Left ventricle myocardium superior (tissue), 1 donor: ENCODE measurements around the gene SDS. TPM values are rescaled to one million over a fixed set of nuclear protein-coding genes. Genes with fewer than 3 reads are reported as not detected.

Experiments
- ATAC-seq: fragments of 200-7000 bp; cut with Tn5 transposase; one replicate; pipeline ENCODE4 v1.9.1; 2020; ENCODE audit warnings: mild to moderate bottlenecking, moderate library complexity
- DNase-seq: peaks from one replicate; pipeline ENCODE4 v3.0.0-alpha.2; 2020
- intact Hi-C: fragments of 100-400 bp; cut with micrococcal nuclease; formaldehyde crosslinking; loops from one replicate; pipeline ENCODE4 v1.11.0; 2022
- long read RNA-seq: library from polyadenylated mRNA; unstranded; transcript quantifications from one replicate; pipeline ENCODE4 v2.0.0, GENCODE V29; 2021
- total RNA-seq: library from RNA; stranded (reverse); fragmentation: NEBNext Ultra II Directional; extraction: Animal tissue kit (Norgen Biotek cat#: 25700); gene quantifications from one replicate; pipeline ENCODE4 v1.2.1, GENCODE V29; 2021
- donor health status: DM: no; HTN: yes; CAD: no; lungs with severe emphysema.

Gene SDS, protein sequence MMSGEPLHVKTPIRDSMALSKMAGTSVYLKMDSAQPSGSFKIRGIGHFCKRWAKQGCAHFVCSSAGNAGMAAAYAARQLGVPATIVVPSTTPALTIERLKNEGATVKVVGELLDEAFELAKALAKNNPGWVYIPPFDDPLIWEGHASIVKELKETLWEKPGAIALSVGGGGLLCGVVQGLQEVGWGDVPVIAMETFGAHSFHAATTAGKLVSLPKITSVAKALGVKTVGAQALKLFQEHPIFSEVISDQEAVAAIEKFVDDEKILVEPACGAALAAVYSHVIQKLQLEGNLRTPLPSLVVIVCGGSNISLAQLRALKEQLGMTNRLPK
- total RNA-seq: not detected
- long read RNA-seq: 0 reads

GRCh38 chr12:113403435-113404415 lies at the start of gene SDS:
SDS (minus strand) TSS chr12:113403887; CDS start chr12:113399708, 4,179 bp downstream.
- peak; percentile 67 for DNase-seq
- ATAC-seq: peak; percentile 84
- intact Hi-C loops: no loop called here

DNA sequence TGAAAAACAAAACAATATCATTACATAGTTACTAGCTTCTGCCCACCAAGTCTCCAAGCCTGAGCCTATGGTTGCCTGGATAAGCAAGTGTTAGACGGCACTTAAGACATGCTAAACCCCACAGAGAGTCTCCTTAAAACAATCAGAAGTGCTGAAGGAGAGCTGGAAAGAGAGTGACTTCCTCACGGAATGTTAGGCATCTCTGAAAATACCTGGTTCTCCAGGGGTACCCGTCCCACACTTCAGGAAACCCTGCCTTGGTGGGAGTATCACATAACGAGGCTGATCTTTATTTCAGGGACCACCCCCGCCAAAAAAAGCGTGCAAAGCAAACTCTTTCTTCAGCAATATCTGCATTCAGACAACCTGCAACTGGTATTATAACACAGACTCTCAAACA lies 49.6 kb upstream of the SDS start:
- intact Hi-C loops: no loop called here
- ATAC-seq (no peak), DNase-seq (no peak)

GRCh38 chr12:113452458-113452857 lies 48.8 kb upstream of the SDS start:
- intact Hi-C loops: no loop called here
- ATAC-seq (no peak), DNase-seq (no peak)

DNA sequence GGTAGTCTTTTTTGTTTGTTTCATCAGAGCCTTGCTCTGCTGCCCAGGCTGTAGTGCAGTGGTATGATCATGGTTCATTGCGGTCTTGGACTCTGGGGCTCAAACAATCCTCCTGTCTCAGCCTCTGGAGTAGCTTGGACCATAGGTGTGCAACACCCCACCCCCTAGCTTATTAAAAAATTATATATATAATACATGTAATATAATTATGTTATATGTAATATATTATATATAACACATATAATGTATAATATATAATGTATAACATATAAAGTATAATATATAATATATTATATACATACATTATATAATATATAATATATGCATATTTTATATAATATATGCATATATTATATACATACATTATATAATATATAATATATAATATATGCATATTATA lies 46.2 kb upstream of the SDS start:
- intact Hi-C loops: no loop called here
- ATAC-seq (no peak), DNase-seq (no peak)

- intact Hi-C loops: no loop called here
- ATAC-seq: no peak
- no peak for DNase-seq
Observed at GRCh38 chr12:113449299-113449698, 45.6 kb upstream of the SDS start.

DNA sequence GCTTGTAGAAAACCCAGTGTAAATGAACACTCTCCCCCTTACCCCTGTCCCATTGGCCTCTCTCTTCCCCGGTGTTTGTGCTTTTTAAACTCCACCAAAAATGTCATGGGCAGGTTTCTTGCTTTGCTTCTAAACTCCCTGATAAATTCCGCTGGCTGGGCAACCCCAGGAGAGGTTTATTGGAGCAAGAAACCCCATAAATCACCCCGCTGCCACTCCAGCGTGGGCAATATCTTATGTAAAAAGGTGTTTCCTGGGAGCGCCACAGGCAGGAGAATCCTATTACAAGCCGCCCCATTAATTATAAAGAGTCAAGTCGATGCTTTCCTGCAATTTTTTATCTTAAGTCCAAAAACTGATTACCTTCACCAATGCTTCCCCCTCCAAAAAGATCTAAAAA lies 45.2 kb upstream of the SDS start:
- ATAC-seq (no peak), DNase-seq (no peak)
- intact Hi-C loops: no loop called here

- ATAC-seq: no peak
- intact Hi-C loops: no loop called here
Observed at GRCh38 chr12:113445544-113446171, 42.0 kb upstream of the SDS start.

DNA sequence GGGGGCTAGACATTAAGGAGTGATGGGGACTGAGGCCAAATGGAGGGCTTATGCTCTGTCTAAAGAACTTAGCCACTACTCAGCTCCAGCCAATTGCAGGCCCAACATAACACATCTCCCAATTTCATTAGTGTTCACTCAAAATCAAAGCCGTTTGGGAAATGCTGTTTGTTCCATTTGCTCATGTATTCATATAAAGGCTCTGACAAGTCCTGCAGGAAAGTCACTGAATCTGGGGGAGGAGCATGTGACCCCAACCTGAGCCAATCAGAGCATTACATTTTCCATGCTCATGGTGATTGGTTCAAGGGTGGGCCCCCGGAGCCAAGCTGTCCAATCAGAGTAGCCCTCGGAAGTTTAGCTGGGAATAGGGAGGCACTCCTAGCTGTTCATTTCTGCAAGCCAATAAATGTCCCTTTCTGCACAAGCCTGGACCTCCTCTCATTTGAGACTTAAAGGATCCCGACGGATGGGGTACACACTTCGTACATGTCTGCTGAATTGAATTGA lies 39.4 kb upstream of the SDS start:
- intact Hi-C loops: no loop called here
- no peak for ATAC-seq

More at GRCh38 chr12:113445544-113446171, 42.0 kb upstream of the SDS start:
- no peak for DNase-seq

GRCh38 chr12:113440947-113441782 lies 37.5 kb upstream of the SDS start:
- intact Hi-C loops: no loop called here

More for the DNA sequence above, 39.4 kb upstream of the SDS start:
- DNase-seq: no peak

GRCh38 chr12:113440336-113440735 lies 36.6 kb upstream of the SDS start:
- intact Hi-C loops: no loop called here
- DNase-seq (no peak), ATAC-seq (no peak)

More at GRCh38 chr12:113440947-113441782, 37.5 kb upstream of the SDS start:
- DNase-seq: no peak
- no peak for ATAC-seq

DNA sequence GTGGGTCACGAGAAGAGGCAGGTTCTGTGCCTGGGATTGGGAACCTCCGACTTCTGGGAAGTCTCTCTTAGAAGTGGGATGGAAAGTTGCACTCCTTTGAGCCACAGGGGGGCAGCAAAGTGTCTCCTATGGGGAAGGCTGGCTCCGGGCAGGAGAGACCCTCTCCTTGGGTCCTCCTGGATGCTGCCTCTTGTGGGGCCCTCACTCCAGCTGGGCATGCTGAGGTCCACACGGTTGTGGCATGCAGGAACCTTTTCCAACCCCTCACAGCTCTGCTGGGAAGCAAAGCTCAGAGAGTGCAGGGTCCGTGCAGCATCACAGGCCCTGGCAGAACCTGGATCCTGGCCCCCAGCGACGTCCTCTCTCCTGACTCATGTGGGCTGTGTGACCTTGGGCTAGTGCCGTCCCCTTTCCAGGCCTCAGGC lies 35.9 kb upstream of the SDS start:
- peak; percentile 47 for DNase-seq
- ATAC-seq: peak; percentile 47
- intact Hi-C loops: no loop called here

- ATAC-seq (no peak), DNase-seq (no peak)
- intact Hi-C loops: no loop called here
Observed at GRCh38 chr12:113439301-113439597, 35.6 kb upstream of the SDS start.

- ATAC-seq (no peak), DNase-seq (no peak)
- intact Hi-C loops: no loop called here
Observed at GRCh38 chr12:113438523-113439300, 35.0 kb upstream of the SDS start.

DNA sequence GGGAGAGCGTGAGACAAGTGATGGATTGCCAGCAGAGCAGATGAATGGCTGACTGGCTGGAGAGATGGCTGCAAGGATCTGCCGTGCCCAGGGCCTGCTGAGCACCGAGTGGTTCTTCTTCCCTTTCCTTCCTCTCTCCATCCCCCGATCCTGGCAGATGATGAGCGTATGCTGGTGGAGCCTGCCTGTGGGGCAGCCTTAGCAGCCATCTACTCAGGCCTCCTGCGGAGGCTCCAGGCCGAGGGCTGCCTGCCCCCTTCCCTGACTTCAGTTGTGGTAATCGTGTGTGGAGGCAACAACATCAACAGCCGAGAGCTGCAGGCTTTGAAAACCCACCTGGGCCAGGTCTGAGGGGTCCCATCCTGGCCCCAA lies 34.0 kb upstream of the SDS start:
- intact Hi-C loops: no loop called here
- no peak for ATAC-seq

DNA sequence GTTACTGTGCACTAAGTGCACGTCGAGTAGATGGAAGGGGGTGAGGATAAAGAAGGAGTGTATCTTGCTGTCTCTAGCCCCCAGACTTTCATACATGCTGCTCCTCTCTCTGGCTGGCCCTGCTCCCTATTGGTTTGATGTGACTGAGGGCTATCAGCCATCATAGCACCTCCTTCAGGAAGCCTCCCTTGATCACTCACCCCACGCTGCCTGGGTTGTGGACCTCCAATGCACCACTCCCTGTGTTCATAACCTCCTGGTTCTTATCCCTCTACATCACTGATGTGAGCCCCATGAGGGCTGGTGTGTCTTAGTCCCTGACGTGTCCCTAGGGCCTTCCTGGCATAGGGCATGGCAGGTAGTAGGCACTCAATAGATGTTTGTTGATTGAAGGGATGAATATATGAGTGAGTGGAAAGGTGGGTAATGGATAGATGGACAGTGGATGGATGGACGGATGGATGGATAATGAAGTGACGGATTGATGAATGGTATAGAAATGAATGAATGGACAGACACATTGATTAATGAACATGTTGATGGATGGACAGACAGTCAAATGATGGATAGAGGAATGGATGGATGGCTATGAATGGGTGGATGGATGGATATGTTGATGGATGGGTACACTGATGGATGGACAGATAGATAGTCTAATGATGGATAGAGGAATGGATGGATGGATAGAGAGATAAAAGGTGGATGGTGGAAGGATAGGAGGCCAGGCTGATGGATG lies 33.5 kb upstream of the SDS start:
- ATAC-seq (no peak), DNase-seq (no peak)
- intact Hi-C loops: no loop called here

More for the DNA sequence above, 34.0 kb upstream of the SDS start:
- no peak for DNase-seq

DNA sequence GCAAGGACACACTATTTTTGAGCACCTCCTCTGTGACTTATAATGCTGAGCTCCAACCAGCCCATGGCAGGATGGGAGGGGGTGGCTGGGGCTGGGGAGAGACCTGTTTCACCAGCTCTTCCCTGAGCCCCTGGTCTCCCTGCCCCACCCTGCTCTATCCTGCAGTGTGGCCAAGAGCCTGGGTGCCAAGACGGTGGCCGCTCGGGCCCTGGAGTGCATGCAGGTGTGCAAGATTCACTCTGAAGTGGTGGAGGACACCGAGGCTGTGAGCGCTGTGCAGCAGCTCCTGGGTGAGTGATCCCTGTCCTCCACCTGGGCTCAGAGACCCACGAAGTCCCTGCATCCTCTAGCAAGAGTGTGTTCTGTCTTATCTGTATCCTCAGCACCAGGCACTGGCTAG lies 32.9 kb upstream of the SDS start:
- ATAC-seq (no peak), DNase-seq (no peak)
- intact Hi-C loops: no loop called here

DNA sequence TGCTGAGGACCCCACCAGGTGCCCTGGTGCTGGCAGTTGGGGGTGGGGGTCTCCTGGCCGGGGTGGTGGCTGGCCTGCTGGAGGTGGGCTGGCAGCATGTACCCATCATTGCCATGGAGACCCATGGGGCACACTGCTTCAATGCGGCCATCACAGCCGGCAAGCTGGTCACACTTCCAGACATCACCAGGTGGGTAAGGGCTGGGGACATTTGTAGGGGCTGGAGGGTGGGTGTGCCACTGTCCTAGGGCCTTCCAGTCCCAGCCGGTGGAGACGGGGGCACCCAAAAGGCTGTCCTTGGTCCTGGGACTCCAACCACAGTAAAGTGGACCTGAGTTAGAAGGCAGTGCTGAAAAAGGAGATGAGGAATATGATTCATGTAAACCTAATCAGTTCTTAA lies 31.7 kb upstream of the SDS start:
- intact Hi-C loops: no loop called here
- no peak for ATAC-seq

GRCh38 chr12:113432986-113433385 lies 29.3 kb upstream of the SDS start:
- intact Hi-C loops: no loop called here
- DNase-seq (no peak), ATAC-seq (no peak)

More for the DNA sequence above, 31.7 kb upstream of the SDS start:
- DNase-seq: no peak
